Endothelial cell (in vitro differentiated cells): Measurements from ENCODE around the gene KLHL36. TPM values are rescaled to one million over a fixed set of nuclear protein-coding genes. Genes with fewer than 3 reads are reported as not detected.
"Not testable (repeated sequence)": the region's sequence is repeated elsewhere in the genome, so short reads cannot be mapped to it uniquely, and the experiment has no call there.

Experiments
- DNase-seq: peaks from one replicate; pipeline ENCODE4 v3.0.0; 2021; ENCODE audit warnings: low spot score
- H3K27ac Mint-ChIP-seq: one replicate; pipeline ENCODE4 v1.8.0; 2021; ENCODE audit warnings: mixed read lengths, inconsistent platforms; ENCODE audit not compliant: unreplicated experiment
- H3K27me3 Mint-ChIP-seq: one replicate; pipeline ENCODE4 v1.8.0; 2021; ENCODE audit warnings: mild to moderate bottlenecking, moderate library complexity, mixed read lengths, inconsistent platforms; ENCODE audit not compliant: unreplicated experiment
- H3K36me3 Mint-ChIP-seq: one replicate; pipeline ENCODE4 v1.8.0; 2021; ENCODE audit warnings: mild to moderate bottlenecking, low read depth, mixed read lengths, inconsistent platforms; ENCODE audit not compliant: unreplicated experiment
- H3K4me1 Mint-ChIP-seq: one replicate; pipeline ENCODE4 v1.8.0; 2021; ENCODE audit warnings: mild to moderate bottlenecking, mixed read lengths, inconsistent platforms; ENCODE audit not compliant: unreplicated experiment
- H3K4me3 Mint-ChIP-seq: one replicate; pipeline ENCODE4 v1.8.0; 2021; ENCODE audit warnings: mild to moderate bottlenecking, mixed read lengths, inconsistent platforms; ENCODE audit not compliant: unreplicated experiment
- H3K9me3 Mint-ChIP-seq: one replicate; pipeline ENCODE4 v1.8.0; 2021; ENCODE audit warnings: mixed read lengths, inconsistent platforms; ENCODE audit not compliant: unreplicated experiment
- CTCF ChIP-seq: fragments of 200-600 bp; sonication (generic); IDR thresholded peaks from one replicate; pipeline ENCODE4 v1.5.0; 2021; ENCODE audit warnings: antibody characterized with exemption; ENCODE audit not compliant: unreplicated experiment
- total RNA-seq: library from RNA; stranded (reverse); fragmentation: NEBNext Ultra II Directional; extraction: Animal tissue kit (Norgen Biotek cat#: 25700); gene quantifications from one replicate; pipeline ENCODE4 v1.2.1, GENCODE V29; 2021; ENCODE audit not compliant: unreplicated experiment

Gene KLHL36
- total RNA-seq, 1 donor from 2014 or later, result 40.8 TPM

GRCh38 chr16:84618581-84619460, 29.5 kb upstream of the KLHL36 start:
- H3K4me1 Mint-ChIP-seq, result peaks cover 20% of the 10 kb centered on the region
- H3K27ac Mint-ChIP-seq, result peak overlapping the region; percentile 28
- peaks cover 7% of the 10 kb centered on the region for H3K36me3 Mint-ChIP-seq
- DNase-seq, result no peak
- TF ChIP-seq CTCF, result no peak
- peaks cover 18% of the 10 kb centered on the region for H3K27me3 Mint-ChIP-seq
- no peaks in the 10 kb centered on the region for H3K9me3 Mint-ChIP-seq
- peak overlapping the region; percentile 79 for H3K4me3 Mint-ChIP-seq

GRCh38 chr16:84620913-84621312, 27.4 kb upstream of the KLHL36 start:
- peak overlapping the region; percentile 15 for H3K4me3 Mint-ChIP-seq
- H3K9me3 Mint-ChIP-seq, H3K36me3 Mint-ChIP-seq, H3K27ac Mint-ChIP-seq, H3K4me1 Mint-ChIP-seq, DNase-seq: not testable (repeated sequence)
- peaks cover 14% of the 10 kb centered on the region for H3K27me3 Mint-ChIP-seq

GRCh38 chr16:84625556-84625955, 22.8 kb upstream of the KLHL36 start:
- no peak for DNase-seq
- H3K9me3 Mint-ChIP-seq, result no peaks in the 10 kb centered on the region
- no peak overlapping the region for H3K27ac Mint-ChIP-seq
- no peaks in the 10 kb centered on the region for H3K4me1 Mint-ChIP-seq
- H3K4me3 Mint-ChIP-seq, result no peak overlapping the region
- no peaks in the 10 kb centered on the region for H3K36me3 Mint-ChIP-seq
- TF ChIP-seq CTCF, result no peak
- H3K27me3 Mint-ChIP-seq, result peaks cover 8% of the 10 kb centered on the region

- Mint-ChIP-seq H3K27me3 (peaks cover 8% of the 10 kb centered on the region), H3K4me1 (no peaks in the 10 kb centered on the region), H3K4me3 (no peak overlapping the region), H3K27ac (no peak overlapping the region), H3K9me3 (no peaks in the 10 kb centered on the region), H3K36me3 (no peaks in the 10 kb centered on the region)
- DNase-seq, result no peak
- TF ChIP-seq CTCF, result no peak
Observed at GRCh38 chr16:84628226-84628731, 20.0 kb upstream of the KLHL36 start.

GRCh38 chr16:84629580-84629979, 18.7 kb upstream of the KLHL36 start:
- Mint-ChIP-seq H3K4me3 (no peak overlapping the region), H3K4me1 (no peaks in the 10 kb centered on the region), H3K27ac (no peak overlapping the region), H3K27me3 (peaks cover 4% of the 10 kb centered on the region), H3K36me3 (no peaks in the 10 kb centered on the region), H3K9me3 (no peaks in the 10 kb centered on the region)
- DNase-seq, result no peak
- TF ChIP-seq CTCF, result no peak
